ENCODE data around the gene PRSS33.

The PRSS33 gene

DNA sequence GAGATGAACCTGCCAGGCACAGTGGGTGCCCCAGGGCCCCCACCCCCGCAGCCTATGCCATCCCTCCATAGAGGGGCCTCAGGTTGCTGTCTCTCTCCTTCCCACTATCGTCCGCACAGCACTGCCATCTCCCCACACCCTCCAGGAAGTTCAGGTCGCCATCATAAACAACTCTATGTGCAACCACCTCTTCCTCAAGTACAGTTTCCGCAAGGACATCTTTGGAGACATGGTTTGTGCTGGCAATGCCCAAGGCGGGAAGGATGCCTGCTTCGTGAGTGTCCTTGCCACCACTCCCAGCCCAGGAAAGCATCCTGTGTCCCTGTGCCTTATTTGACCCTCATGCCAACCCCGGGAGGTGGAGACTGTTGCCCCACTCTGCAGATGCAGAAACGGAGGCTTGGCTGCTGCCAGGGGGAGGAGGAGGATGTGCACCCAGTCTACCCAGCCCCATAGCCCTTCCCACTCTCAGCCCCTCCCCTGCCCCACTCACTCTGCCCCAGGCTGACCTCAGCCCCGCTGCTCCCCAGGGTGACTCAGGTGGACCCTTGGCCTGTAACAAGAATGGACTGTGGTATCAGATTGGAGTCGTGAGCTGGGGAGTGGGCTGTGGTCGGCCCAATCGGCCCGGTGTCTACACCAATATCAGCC, 33.6 kb upstream of the PRSS33 start:
- no peak for DNase-seq (ENCODE audit: low spot score)

GRCh38 chr16:2819939-2820835, 32.8 kb upstream of the PRSS33 start:
- no peak for DNase-seq (ENCODE audit: low spot score)

DNA sequence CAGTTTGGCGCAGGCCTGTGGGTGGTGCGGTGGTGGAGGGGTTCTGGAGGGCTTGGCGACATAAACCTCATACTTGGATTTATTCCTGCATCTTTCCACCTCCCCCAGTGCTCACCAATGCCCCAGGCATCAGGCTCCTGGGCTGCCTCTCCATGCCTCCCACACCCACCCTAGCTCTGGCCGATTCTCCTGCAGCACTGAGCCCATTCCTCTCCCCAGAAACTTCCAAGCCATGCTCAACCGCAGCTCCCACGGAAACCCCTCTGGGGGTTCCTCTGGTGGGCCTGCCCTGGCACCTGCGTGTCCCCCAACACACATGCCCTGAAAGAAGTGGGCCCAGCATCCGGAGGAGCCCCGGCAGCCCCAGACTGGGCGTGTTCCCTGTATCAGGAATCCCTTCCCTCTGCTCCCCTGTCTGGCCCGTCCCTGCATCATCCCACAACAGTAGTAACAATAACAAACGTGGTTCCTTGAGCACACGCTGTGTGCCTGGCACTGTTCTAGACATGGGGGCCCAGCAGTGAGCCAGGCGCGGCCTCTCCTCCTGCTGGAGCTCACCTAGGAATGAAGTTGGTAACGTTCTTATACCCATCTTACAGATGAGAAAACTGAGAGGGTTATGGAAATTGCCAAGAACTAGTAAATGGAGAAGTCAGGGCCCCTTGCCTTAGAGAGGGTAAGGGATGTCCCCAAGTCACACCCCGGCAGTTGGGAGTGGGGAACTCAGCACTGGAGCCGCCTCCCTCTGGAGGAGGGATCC, 32.0 kb upstream of the PRSS33 start:
- no peak for DNase-seq (ENCODE audit: low spot score)

DNA sequence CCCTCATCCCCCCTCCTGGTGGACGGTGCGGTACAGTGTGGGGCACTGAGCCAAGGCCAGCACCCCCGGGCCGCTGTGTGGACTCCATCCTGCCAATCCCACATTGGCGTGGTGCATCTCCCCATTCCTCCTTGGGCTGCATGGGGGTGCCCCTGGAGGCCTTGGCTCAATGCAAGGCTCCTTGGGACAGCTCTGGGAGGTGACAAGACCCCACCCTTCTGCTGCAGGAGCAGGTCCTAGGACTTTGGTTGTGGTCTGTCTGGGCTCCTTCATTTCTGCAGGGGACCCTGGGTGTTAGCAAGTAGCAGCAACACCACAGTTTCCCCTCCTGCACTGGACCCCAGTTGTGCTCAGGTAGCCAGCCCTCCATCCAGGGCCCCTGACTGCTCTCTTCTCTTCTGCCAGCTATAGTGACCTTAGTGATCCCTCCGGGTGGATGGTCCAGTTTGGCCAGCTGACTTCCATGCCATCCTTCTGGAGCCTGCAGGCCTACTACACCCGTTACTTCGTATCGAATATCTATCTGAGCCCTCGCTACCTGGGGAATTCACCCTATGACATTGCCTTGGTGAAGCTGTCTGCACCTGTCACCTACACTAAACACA, 31.0 kb upstream of the PRSS33 start:
- no peak for DNase-seq (ENCODE audit: low spot score)

DNA sequence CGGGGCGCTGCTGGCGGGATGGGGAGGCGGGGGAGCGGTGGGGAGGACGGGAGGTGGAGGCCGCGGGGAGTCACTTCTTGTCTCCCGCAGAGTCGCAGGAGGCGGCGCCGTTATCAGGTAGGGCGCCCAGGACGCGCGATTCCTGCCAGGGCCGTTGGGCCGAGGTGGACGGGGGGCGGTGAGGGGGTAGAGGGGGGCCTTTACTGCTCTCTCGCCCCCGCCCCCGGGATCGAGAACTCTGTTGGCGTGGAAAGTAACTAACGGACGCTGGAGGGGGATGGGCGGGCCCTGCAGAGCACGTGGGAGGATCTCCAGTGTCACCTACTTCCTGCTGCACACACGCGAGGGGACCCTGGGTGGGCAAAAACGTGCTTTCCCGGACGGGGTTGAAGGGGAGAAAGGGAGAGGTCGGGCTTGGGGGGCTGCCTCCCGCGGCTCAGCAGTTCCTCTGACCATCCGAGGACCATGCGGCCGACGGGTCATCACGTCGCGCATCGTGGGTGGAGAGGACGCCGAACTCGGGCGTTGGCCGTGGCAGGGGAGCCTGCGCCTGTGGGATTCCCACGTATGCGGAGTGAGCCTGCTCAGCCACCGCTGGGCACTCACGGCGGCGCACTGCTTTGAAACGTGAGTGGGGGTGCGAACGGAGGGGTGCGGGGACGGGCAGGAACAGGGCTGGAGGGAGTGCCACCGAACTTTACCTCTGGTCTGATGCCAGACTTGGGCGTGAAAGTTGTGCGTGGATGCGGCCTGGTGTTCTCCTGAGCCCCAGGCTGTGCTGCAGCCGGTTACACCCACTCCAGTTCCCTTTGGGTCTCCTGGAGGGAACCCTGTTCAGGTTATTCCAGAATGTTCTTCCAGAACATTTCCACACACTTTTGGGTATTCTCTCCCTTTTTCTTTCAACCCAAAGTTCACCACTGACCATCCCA, 30.2 kb upstream of the PRSS33 start:
- DNase-seq (ENCODE audit: low spot score), result no peak

GRCh38 chr16:2816751-2817339, 29.5 kb upstream of the PRSS33 start, which contains the start of gene PRSS21:
Gene PRSS21, plus strand, starts transcription at chr16:2817237. Its CDS starts 32 bp downstream, at chr16:2817269.
- no peak for DNase-seq (ENCODE audit: low spot score)

- DNase-seq (ENCODE audit: low spot score), result no peak
These were observed 28.0 kb upstream of the PRSS33 start for GRCh38 chr16:2815299-2815771.

DNA sequence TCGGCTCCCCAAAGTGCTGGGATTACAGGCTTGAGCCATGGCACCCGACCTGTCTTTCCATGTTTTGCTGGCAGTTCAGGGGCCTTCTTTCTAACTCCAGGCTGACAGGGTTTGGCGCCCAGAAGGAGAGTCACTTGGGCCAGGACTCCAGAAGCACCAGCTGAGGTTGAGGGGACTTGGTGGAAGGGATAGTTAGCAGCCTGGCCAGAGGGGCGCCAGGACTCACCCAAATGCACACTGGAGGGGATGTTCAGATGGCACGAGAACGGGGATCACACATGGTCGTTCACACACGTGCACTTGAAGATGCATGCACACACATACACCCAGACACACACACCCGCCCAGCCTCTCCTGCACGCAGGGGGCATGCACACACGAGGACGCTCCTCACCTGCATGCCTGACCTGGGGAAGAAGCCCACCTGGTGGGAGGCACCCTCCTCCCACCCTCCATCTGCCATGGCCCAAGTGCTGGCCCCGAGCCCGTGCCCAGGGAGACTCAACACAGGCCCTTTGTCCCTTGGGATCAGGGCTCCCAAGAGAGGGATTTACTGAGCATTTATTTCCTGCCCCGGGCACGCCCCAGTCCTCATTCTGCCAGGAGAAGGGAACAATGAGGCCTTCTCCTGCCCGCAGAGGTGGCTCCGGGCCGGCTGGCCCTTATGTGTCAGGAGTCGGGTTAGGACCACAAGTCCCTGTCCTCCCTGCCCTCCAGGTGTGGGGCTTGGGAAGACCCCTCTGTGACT, 27.4 kb upstream of the PRSS33 start:
- DNase-seq (ENCODE audit: low spot score), result no peak

- no peak for DNase-seq (ENCODE audit: low spot score)
These were observed 26.4 kb upstream of the PRSS33 start for GRCh38 chr16:2813771-2814221.

GRCh38 chr16:2811703-2812471, 24.5 kb upstream of the PRSS33 start:
- DNase-seq (ENCODE audit: low spot score), result no peak

DNA sequence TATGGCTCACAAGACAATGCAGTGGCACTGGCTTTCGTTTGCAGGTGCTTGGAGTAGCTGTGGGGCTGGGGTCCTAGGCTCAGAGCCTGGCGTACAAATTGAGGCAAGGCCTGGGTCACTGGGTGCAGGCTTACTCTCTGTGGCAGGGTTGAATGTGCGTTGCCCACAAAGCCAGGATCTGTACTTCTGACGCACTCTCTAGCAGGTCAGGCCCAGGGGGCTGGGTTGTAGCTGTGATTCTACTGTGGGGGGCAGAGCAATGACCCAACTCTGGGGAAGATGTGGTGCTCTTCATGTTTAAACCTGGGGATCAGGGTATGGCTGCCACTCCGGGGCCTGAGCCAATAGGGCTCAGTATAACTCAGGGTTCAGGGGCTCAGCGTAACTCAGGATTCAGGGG, 23.3 kb upstream of the PRSS33 start:
- DNase-seq (ENCODE audit: low spot score), result no peak

DNA sequence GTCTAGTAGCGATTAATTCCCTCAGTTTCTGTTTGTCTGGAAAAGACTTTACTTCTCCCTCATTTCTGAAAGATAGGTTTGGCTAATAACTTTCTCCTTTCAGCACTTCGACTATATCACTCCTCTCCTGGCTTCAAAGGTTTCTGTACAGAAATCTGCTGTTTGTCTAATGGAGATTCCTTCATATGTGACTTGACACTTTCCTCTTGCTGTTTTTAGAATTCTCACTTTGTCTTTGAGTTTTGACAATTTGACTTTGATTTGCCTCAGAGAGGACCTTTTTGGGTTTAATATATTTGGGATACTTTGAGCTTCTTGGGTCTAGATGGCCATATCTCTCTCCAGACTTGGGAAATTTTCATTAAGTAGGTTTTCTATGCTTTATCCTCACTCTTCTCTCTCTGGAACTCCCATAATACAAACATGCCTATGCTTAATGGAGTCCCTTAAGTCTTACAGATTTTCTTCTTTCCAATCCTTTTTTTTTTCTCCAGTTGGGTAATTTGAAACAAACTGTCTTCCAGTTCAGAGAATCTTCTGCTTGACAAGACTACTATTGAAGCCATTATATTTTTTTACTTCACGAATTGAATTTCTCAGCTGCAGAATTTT, 21.9 kb upstream of the PRSS33 start:
- no peak for DNase-seq (ENCODE audit: low spot score)

DNA sequence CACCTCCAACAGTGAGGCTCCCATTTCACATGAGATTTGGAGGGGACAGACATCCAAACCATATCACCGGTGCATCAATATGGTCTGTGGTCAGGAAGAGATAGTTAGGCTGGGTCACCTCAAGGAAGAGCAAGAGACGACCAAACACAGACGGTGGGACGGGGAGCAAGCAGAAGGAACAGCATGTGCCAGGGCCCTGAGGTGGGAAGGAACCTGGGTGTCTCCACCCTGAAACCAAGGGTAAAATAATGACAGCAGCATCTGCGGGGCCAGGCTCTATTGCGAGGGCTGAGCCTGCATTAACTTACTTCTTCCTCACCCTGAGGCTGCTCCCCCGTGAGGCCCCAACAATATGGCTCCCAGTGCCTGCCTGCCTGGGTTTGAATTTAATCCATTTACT, 20.8 kb upstream of the PRSS33 start:
- no peak for DNase-seq (ENCODE audit: low spot score)

DNA sequence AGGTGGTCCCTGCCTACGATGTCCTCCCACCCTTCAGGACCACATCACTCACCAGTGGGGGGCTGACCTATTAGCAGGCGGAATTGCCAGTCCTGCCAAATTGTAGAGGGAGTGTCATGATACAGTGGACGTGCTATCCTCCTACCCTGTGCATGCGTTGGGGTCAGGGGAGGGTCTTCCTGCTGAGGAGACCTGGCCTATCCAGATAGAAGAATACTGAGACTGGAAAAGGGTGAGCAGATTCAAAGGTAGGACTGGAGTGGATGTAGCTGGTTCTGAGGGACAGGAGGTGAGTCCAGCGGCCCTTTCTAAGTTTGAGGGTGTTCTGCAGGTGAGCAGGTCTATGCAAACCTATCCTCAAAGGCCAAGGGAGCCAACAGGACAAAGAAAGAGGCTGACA, 18.9 kb upstream of the PRSS33 start:
- no peak for DNase-seq (ENCODE audit: low spot score)

DNA sequence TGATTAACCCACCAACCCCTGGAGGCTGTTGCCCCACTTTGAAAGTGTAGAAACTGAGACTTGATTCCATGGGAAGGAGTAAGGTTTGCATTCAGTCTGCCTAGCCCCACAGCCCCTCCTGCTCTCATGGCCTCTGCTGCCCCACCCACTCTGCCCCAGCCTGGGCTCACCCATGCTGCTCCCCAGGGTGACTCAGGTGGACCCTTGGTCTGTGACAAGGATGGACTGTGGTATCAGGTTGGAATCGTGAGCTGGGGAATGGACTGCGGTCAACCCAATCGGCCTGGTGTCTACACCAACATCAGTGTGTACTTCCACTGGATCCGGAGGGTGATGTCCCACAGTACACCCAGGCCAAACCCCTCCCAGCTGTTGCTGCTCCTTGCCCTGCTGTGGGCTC, 17.4 kb upstream of the PRSS33 start:
- DNase-seq (ENCODE audit: low spot score), result no peak

GRCh38 chr16:2803545-2804195, 16.3 kb upstream of the PRSS33 start:
- DNase-seq (ENCODE audit: low spot score), result no peak

DNA sequence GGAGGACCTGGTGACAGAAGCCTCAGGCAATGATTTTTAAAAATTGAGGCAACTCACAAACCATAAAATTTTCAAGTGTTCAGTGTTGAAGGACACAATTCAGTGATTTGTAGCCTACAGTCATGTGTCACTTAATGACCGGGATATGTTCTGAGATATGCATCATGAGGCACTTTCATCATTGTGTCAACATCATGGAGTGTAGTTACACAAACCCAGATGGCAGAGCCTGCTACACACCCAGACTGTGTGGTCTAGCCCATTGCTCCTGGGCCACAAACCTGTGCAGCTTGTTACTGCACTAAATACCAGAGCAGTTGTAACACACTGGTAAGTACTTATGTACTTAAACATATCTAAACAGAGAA, 12.5 kb upstream of the PRSS33 start:
- no peak for DNase-seq (ENCODE audit: low spot score)

DNA sequence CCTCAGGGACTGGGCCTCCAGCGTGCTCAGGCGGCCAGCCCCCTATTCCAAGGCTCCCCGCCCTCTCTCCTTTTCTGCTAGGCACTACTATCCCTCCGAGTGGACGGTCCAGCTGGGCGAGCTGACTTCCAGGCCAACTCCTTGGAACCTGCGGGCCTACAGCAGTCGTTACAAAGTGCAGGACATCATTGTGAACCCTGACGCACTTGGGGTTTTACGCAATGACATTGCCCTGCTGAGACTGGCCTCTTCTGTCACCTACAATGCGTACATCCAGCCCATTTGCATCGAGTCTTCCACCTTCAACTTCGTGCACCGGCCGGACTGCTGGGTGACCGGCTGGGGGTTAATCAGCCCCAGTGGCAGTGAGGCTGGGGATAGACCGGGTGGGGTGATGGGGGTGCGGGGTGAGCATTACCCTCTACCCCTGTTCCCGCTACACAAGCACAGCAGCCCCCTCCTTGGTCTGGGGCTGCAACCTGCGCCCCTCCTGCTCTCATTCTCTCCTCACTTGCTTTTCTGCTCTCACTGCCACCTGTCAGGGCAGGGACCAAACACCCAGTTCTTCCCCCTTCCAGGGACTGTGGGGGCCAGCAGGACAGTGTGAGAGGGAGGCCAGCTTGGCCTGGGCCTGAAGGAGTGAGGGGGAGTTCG, 12.0 kb upstream of the PRSS33 start:
- DNase-seq (ENCODE audit: low spot score), result no peak

Measured in kidney capillary endothelial cell (primary cell).